Keratinocyte (primary cell): ENCODE measurements around the gene PLA1A.

Experiments
- EZH2 ChIP-seq: IDR thresholded peaks from one replicate; pipeline ENCODE4 v1.6.1; 2012; ENCODE audit warnings: inconsistent platforms, mild to moderate bottlenecking, low read length, moderate library complexity
- TF ChIP-seq, protein P1 (sequence below), 3 experiments: IDR thresholded peaks in 1 of 3; conservative IDR thresholded peaks in 1 of 3; optimal IDR thresholded peaks in 1 of 3; 2 replicates in 2 of 3; 3 replicates in 1 of 3; pipeline versions ENCODE3 to v1.5.1; 2011; ENCODE audit warnings: low read length in 3 of 3, mild to moderate bottlenecking in 3 of 3, moderate library complexity in 2 of 3, control low read depth in 1 of 3, inconsistent platforms in 1 of 3; ENCODE audit not compliant: insufficient read depth in 2 of 3; ENCODE audit errors: extremely low read depth in 1 of 3

DNA sequence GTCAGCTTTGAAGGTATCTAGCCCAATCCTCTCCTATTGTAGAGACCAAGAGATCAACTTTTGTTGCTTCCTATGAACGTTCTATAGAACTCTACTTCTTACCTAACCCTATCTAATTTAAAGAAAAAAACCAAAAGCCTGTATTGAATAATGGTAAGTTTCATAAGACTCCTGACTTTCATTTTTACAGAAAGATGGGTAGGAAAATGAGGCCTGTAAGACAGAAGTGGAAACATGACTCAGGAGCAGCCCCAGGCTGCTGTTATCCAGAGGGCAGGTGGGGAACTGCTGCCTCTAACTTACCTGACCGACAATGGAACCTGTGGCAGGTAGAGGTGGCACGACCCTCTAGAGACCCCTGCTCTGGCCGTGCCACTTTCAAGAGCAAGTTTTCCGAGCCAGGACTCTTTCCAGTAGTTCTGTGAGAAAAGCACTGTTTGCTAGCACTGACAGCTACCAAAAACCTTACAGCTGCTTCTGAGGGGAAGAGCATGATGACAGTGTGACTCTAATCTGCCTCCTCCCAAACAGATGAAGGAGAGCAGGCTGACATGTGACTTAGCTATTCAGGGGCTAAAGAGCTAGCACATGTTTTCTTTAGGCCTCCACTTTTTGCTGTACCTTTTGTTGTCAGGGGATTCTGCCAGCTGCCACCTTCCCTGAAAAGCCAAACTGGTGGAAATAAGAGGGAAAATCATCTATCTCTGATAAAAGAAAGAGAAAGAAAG, 45.2 kb downstream of the PLA1A start:
- TF ChIP-seq, protein P1, sequence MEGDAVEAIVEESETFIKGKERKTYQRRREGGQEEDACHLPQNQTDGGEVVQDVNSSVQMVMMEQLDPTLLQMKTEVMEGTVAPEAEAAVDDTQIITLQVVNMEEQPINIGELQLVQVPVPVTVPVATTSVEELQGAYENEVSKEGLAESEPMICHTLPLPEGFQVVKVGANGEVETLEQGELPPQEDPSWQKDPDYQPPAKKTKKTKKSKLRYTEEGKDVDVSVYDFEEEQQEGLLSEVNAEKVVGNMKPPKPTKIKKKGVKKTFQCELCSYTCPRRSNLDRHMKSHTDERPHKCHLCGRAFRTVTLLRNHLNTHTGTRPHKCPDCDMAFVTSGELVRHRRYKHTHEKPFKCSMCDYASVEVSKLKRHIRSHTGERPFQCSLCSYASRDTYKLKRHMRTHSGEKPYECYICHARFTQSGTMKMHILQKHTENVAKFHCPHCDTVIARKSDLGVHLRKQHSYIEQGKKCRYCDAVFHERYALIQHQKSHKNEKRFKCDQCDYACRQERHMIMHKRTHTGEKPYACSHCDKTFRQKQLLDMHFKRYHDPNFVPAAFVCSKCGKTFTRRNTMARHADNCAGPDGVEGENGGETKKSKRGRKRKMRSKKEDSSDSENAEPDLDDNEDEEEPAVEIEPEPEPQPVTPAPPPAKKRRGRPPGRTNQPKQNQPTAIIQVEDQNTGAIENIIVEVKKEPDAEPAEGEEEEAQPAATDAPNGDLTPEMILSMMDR (optimal IDR thresholded peaks at IDR 0.05 in 1 of 3, IDR thresholded peaks at IDR 0.05 in 1 of 3, conservative IDR thresholded peaks at IDR 0.05 in 1 of 3; ENCODE audit: extremely low read depth in 1 of 3, insufficient read depth in 2 of 3, low read length in 3 of 3): no peak
- TF ChIP-seq EZH2: no peak
